HEK293T (cell line): ENCODE results near the gene CIITA.

Experiments used
- CTCF ChIA-PET: fragments of 350-600 bp; formaldehyde crosslinking; extraction: SDS; loops from one replicate; lab custom pipeline; 2021; ENCODE audit warnings: antibody characterized with exemption, inconsistent platforms; lab: Yijun Ruan, JAX
- POLR2A ChIA-PET: fragments of 350-600 bp; formaldehyde crosslinking; extraction: SDS; loops from one replicate; lab custom pipeline; 2020; ENCODE audit warnings: antibody characterized with exemption, inconsistent platforms; lab: Yijun Ruan, JAX
- DNase-seq: peaks from one replicate; pipeline ENCODE4 v3.0.0; 2012; ENCODE audit warnings: mixed read lengths; ENCODE audit errors: extremely low spot score
- ARNT ChIP-seq: fragments of 450-650 bp; IDR thresholded peaks from 2 replicates; pipeline ENCODE4 v1.6.1; 2017; ENCODE audit warnings: mild to moderate bottlenecking
- BHLHE40 ChIP-seq: fragments of 450-650 bp; IDR thresholded peaks from 2 replicates; pipeline ENCODE4 v1.6.1; 2016; ENCODE audit warnings: mild to moderate bottlenecking, moderate library complexity, borderline replicate concordance
- CTBP1 ChIP-seq: fragments of 450-650 bp; IDR thresholded peaks from 2 replicates; pipeline ENCODE4 v1.6.1; 2016; ENCODE audit warnings: borderline replicate concordance
- ELF4 ChIP-seq: fragments of 450-650 bp; IDR thresholded peaks from 2 replicates; pipeline ENCODE4 v1.6.1; 2017; ENCODE audit warnings: antibody characterized with exemption
- FOXA1 ChIP-seq: fragments of 450-650 bp; IDR thresholded peaks from 2 replicates; pipeline ENCODE4 v1.6.1; 2016; ENCODE audit warnings: mild to moderate bottlenecking
- FOXK2 ChIP-seq: fragments of 450-650 bp; IDR thresholded peaks from 2 replicates; pipeline ENCODE4 v1.6.1; 2016; ENCODE audit warnings: mild to moderate bottlenecking
- FOXM1 ChIP-seq: fragments of 450-650 bp; IDR thresholded peaks from 2 replicates; pipeline ENCODE4 v1.6.1; 2017; ENCODE audit warnings: mild to moderate bottlenecking, borderline replicate concordance
- HDGF ChIP-seq: fragments of 450-650 bp; IDR thresholded peaks from 2 replicates; pipeline ENCODE4 v1.6.1; 2017; ENCODE audit warnings: antibody characterized with exemption, borderline replicate concordance
- L3MBTL2 ChIP-seq: fragments of 450-650 bp; conservative IDR thresholded peaks from 2 replicates; pipeline ENCODE4 v1.6.1; 2016; ENCODE audit warnings: mild to moderate bottlenecking
- LEF1 ChIP-seq: fragments of 450-650 bp; IDR thresholded peaks from 2 replicates; pipeline ENCODE4 v1.6.1; 2017; ENCODE audit warnings: mild to moderate bottlenecking, borderline replicate concordance
- NFRKB ChIP-seq: fragments of 450-650 bp; IDR thresholded peaks from 2 replicates; pipeline ENCODE4 v1.6.1; 2016; ENCODE audit warnings: mild to moderate bottlenecking, moderate library complexity
- SP1 ChIP-seq: fragments of 450-650 bp; IDR thresholded peaks from 2 replicates; pipeline ENCODE4 v1.6.1; 2017
- SUZ12 ChIP-seq: fragments of 450-650 bp; IDR thresholded peaks from 2 replicates; pipeline ENCODE4 v1.6.1; 2016; ENCODE audit warnings: mild to moderate bottlenecking
- TARDBP ChIP-seq: fragments of 450-650 bp; IDR thresholded peaks from 2 replicates; pipeline ENCODE4 v1.6.1; 2016
- ZNF384 ChIP-seq: fragments of 450-650 bp; IDR thresholded peaks from 2 replicates; pipeline ENCODE4 v1.6.1; 2016
- TF ChIP-seq, protein P1 (sequence below): fragments of 450-650 bp; IDR thresholded peaks from 2 replicates; pipeline ENCODE4 v1.6.1; 2016

Gene CIITA

GRCh38 chr16:10859658-10860057 lies 17.3 kb upstream of the CIITA start:
- CTCF ChIA-PET = no interaction called here
- TF ChIP-seq CTBP1 = no peak
- TF ChIP-seq, protein P1, sequence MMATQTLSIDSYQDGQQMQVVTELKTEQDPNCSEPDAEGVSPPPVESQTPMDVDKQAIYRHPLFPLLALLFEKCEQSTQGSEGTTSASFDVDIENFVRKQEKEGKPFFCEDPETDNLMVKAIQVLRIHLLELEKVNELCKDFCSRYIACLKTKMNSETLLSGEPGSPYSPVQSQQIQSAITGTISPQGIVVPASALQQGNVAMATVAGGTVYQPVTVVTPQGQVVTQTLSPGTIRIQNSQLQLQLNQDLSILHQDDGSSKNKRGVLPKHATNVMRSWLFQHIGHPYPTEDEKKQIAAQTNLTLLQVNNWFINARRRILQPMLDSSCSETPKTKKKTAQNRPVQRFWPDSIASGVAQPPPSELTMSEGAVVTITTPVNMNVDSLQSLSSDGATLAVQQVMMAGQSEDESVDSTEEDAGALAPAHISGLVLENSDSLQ = no peak
- TF ChIP-seq NFRKB = no peak
- DNase-seq = no peak
- POLR2A ChIA-PET = no interaction called here

DNA sequence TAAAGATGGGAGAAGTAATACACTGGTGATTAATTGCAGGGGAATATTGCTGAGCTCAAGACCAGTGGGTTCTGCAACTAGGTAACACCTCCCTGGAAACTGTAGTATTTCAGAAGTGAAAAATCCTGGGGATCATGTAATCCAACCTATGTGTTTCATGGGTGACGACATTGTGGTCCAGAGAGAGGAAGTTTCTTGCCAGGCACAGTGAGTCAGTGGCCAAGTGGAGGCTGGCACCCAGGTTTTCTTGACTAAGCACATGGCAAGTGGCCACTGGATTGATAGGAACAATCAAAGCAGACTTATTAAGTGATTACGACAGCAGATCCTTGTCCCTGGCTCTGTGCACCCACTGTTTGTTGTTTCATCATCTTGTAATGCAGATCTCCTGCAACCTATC lies 14.6 kb upstream of the CIITA start:
- TF ChIP-seq L3MBTL2 (no peak), ELF4 (no peak), SP1 (no peak), TARDBP (no peak), LEF1 (no peak), FOXK2 (no peak), CTBP1 (no peak), HDGF (no peak), ARNT (no peak), ZNF384 (no peak), BHLHE40 (no peak), FOXM1 (no peak), NFRKB (no peak), SUZ12 (no peak)
- TF ChIP-seq, protein P1 = no peak
- ChIA-PET CTCF (no interaction called here), POLR2A (no interaction called here)
- DNase-seq = no peak

GRCh38 chr16:10865991-10866966 lies 10.7 kb upstream of the CIITA start:
- ChIA-PET CTCF (no interaction called here), POLR2A (no interaction called here)
- TF ChIP-seq HDGF (no peak), SUZ12 (no peak), ARNT (no peak), FOXK2 (no peak), TARDBP (no peak), ELF4 (no peak), ZNF384 (no peak), LEF1 (no peak), L3MBTL2 (no peak), FOXA1 (no peak), CTBP1 (no peak), SP1 (no peak), NFRKB (no peak), FOXM1 (no peak), BHLHE40 (no peak)
- TF ChIP-seq, protein P1 = no peak
- DNase-seq = no peak

GRCh38 chr16:10867199-10867598 lies 9.8 kb upstream of the CIITA start:
- DNase-seq = no peak
- ChIA-PET POLR2A (no interaction called here), CTCF (no interaction called here)
- TF ChIP-seq ELF4 (no peak), LEF1 (no peak), TARDBP (no peak), SUZ12 (no peak), HDGF (no peak), ZNF384 (no peak), ARNT (no peak), NFRKB (no peak), CTBP1 (no peak)
- TF ChIP-seq, protein P1 = no peak

DNA sequence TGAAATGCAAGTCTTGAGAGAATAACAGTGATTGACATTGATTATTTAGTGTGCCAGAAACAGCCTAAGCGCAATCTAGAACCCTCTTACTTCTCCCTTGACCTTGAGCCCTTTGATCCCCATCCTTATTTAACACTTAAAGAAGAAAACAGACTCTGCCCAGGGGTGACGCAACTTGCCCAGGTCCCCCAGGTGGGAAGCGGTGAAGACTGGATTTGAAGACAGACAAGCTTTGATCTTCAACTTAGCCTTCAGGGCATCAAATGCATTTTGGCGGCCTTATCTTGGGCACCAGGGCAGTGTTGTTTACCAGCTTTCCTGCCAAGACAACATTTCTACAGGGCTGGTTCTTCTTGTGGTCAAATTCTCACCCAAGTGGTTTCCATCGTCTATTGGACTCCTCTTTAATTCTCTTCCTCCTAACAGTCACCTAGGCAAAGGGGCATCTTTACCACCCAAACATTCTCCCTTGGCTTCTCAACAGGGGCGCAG lies 8.9 kb upstream of the CIITA start:
- ChIA-PET CTCF (no interaction called here), POLR2A (no interaction called here)
- TF ChIP-seq, protein P1 = no peak
- TF ChIP-seq FOXA1 (no peak), SUZ12 (no peak), ARNT (no peak)
- no peak for DNase-seq
